GM12878 (cell line): ENCODE measurements around the gene BEX1.

Experiments
- FOXM1 ChIP-seq: IDR thresholded peaks from 2 replicates; pipeline ENCODE4 v1.6.1; 2012; ENCODE audit warnings: low read depth, mild to moderate bottlenecking, inconsistent platforms, low read length, moderate library complexity
- MTA3 ChIP-seq: IDR thresholded peaks from 2 replicates; pipeline ENCODE4 v1.6.1; 2012; ENCODE audit warnings: low read length, inconsistent platforms, borderline replicate concordance
- POLR2A ChIP-seq: IDR thresholded peaks from 2 replicates; pipeline ENCODE4 v1.6.1; 2011; ENCODE audit warnings: low read depth, mild to moderate bottlenecking, low read length
- POLR2AphosphoS2 ChIP-seq: IDR thresholded peaks from 2 replicates; pipeline ENCODE4 v1.6.1; 2011; ENCODE audit warnings: low read depth, mild to moderate bottlenecking, low read length, improper control_type of control experiment, moderate library complexity
- RELA ChIP-seq: fragments of 450-650 bp; IDR thresholded peaks from 2 replicates; pipeline ENCODE4 v1.8.0; 2014; ENCODE audit warnings: borderline replicate concordance; ENCODE audit not compliant: partially characterized antibody
- RFX5 ChIP-seq: IDR thresholded peaks from 2 replicates; pipeline ENCODE4 v1.6.1; 2011; ENCODE audit warnings: low read depth, low read length, improper control_type of control experiment
- SUZ12 ChIP-seq: fragments of 200-600 bp; sonication (generic); IDR thresholded peaks from one replicate; pipeline ENCODE4 v1.6.1; 2018; ENCODE audit warnings: antibody characterized with exemption, mild to moderate bottlenecking; ENCODE audit not compliant: unreplicated experiment
- TAF1 ChIP-seq: IDR thresholded peaks from 2 replicates; pipeline ENCODE4 v1.6.1; 2011; ENCODE audit warnings: mild to moderate bottlenecking, low read depth, low read length, borderline replicate concordance
- TF ChIP-seq, protein P1 (sequence below), 3 experiments: IDR thresholded peaks in 2 of 3; conservative IDR thresholded peaks in 1 of 3; 2 replicates each; pipeline ENCODE4 v1.5.1; 2011; ENCODE audit warnings: low read depth in 3 of 3, low read length in 3 of 3, mild to moderate bottlenecking in 3 of 3, control low read depth in 2 of 3, moderate library complexity in 2 of 3, inconsistent platforms in 1 of 3, mixed read lengths in 1 of 3; ENCODE audit not compliant: control insufficient read depth in 2 of 3, insufficient read depth in 1 of 3; ENCODE audit errors: extremely low read depth in 1 of 3
- TF ChIP-seq, protein P2 (sequence below): IDR thresholded peaks from 2 replicates; pipeline ENCODE4 v1.6.1; 2012; ENCODE audit warnings: low read depth, low read length, improper control_type of control experiment
- TF ChIP-seq, protein P3 (sequence below): IDR thresholded peaks from 2 replicates; pipeline ENCODE4 v1.6.1; 2012; ENCODE audit warnings: low read depth, low read length, improper control_type of control experiment
- TF ChIP-seq, protein P4 (sequence below): fragments of 450-650 bp; IDR thresholded peaks from 2 replicates; pipeline ENCODE4 v1.6.1; 2017; ENCODE audit warnings: mild to moderate bottlenecking, moderate library complexity

DNA sequence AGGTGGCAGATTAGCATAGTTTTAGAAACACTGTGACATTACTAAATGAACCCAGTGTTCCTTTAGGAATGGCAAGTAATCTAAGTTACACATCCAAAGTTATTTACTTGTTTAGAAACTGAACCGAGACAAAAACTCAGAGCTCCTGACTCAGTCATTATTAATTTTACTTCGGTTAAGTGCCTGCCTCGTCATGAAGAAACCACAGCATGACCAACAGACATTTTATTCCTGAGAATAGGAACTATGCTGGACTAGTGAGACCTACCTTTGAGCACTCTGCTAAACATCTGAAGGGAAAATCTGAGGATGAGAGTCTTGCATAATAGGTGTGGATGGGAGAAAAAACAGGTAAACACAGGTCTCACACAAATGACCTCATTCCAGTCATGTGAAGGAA, 2.5 kb downstream of the BEX1 start:
- TF ChIP-seq, protein P1, sequence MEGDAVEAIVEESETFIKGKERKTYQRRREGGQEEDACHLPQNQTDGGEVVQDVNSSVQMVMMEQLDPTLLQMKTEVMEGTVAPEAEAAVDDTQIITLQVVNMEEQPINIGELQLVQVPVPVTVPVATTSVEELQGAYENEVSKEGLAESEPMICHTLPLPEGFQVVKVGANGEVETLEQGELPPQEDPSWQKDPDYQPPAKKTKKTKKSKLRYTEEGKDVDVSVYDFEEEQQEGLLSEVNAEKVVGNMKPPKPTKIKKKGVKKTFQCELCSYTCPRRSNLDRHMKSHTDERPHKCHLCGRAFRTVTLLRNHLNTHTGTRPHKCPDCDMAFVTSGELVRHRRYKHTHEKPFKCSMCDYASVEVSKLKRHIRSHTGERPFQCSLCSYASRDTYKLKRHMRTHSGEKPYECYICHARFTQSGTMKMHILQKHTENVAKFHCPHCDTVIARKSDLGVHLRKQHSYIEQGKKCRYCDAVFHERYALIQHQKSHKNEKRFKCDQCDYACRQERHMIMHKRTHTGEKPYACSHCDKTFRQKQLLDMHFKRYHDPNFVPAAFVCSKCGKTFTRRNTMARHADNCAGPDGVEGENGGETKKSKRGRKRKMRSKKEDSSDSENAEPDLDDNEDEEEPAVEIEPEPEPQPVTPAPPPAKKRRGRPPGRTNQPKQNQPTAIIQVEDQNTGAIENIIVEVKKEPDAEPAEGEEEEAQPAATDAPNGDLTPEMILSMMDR (IDR thresholded peaks at IDR 0.05 in 2 of 3, conservative IDR thresholded peaks at IDR 0.05 in 1 of 3; ENCODE audit: control insufficient read depth in 2 of 3, extremely low read depth in 1 of 3, insufficient read depth in 1 of 3, low read depth in 3 of 3, low read length in 3 of 3): no peak
- TF ChIP-seq MTA3 (no peak), POLR2AphosphoS2 (no peak), RFX5 (no peak), TAF1 (no peak), RELA (no peak), FOXM1 (no peak), POLR2A (no peak), SUZ12 (no peak)
- TF ChIP-seq, protein P2, sequence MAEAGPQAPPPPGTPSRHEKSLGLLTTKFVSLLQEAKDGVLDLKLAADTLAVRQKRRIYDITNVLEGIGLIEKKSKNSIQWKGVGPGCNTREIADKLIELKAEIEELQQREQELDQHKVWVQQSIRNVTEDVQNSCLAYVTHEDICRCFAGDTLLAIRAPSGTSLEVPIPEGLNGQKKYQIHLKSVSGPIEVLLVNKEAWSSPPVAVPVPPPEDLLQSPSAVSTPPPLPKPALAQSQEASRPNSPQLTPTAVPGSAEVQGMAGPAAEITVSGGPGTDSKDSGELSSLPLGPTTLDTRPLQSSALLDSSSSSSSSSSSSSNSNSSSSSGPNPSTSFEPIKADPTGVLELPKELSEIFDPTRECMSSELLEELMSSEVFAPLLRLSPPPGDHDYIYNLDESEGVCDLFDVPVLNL: no peak
- TF ChIP-seq, protein P3, sequence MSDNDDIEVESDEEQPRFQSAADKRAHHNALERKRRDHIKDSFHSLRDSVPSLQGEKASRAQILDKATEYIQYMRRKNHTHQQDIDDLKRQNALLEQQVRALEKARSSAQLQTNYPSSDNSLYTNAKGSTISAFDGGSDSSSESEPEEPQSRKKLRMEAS: no peak
- TF ChIP-seq, protein P4, sequence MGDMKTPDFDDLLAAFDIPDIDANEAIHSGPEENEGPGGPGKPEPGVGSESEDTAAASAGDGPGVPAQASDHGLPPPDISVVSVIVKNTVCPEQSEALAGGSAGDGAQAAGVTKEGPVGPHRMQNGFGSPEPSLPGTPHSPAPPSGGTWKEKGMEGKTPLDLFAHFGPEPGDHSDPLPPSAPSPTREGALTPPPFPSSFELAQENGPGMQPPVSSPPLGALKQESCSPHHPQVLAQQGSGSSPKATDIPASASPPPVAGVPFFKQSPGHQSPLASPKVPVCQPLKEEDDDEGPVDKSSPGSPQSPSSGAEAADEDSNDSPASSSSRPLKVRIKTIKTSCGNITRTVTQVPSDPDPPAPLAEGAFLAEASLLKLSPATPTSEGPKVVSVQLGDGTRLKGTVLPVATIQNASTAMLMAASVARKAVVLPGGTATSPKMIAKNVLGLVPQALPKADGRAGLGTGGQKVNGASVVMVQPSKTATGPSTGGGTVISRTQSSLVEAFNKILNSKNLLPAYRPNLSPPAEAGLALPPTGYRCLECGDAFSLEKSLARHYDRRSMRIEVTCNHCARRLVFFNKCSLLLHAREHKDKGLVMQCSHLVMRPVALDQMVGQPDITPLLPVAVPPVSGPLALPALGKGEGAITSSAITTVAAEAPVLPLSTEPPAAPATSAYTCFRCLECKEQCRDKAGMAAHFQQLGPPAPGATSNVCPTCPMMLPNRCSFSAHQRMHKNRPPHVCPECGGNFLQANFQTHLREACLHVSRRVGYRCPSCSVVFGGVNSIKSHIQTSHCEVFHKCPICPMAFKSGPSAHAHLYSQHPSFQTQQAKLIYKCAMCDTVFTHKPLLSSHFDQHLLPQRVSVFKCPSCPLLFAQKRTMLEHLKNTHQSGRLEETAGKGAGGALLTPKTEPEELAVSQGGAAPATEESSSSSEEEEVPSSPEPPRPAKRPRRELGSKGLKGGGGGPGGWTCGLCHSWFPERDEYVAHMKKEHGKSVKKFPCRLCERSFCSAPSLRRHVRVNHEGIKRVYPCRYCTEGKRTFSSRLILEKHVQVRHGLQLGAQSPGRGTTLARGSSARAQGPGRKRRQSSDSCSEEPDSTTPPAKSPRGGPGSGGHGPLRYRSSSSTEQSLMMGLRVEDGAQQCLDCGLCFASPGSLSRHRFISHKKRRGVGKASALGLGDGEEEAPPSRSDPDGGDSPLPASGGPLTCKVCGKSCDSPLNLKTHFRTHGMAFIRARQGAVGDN: no peak
